HEK293 (cell line): ENCODE data around the gene FOXO1.

Experiments used
- CTCF ChIP-seq: fragments of 450-650 bp; formaldehyde crosslinking; IDR thresholded peaks from 2 replicates; pipeline ENCODE4 v1.5.1; 2016; ENCODE audit warnings: missing biosample characterization, missing genetic modification characterization
- YY1 ChIP-seq: fragments of 450-650 bp; formaldehyde crosslinking; IDR thresholded peaks from 2 replicates; pipeline ENCODE4 v1.5.1; 2018; ENCODE audit warnings: missing biosample characterization, missing genetic modification characterization
- ZBTB21 ChIP-seq: fragments of 450-650 bp; formaldehyde crosslinking; IDR thresholded peaks from 2 replicates; pipeline ENCODE4 v1.5.1; 2017; ENCODE audit warnings: missing biosample characterization, missing genetic modification characterization
- ZNF214 ChIP-seq: fragments of 450-650 bp; formaldehyde crosslinking; IDR thresholded peaks from 2 replicates; pipeline ENCODE4 v1.5.1; 2017; ENCODE audit warnings: missing biosample characterization, mild to moderate bottlenecking, missing genetic modification characterization, borderline replicate concordance
- ZNF24 ChIP-seq: fragments of 450-650 bp; formaldehyde crosslinking; IDR thresholded peaks from 2 replicates; pipeline ENCODE4 v1.5.1; 2016; ENCODE audit warnings: missing biosample characterization, missing genetic modification characterization
- ZNF292 ChIP-seq: fragments of 450-650 bp; formaldehyde crosslinking; IDR thresholded peaks from 2 replicates; pipeline ENCODE4 v1.5.1; 2016; ENCODE audit warnings: low read depth, missing biosample characterization, missing genetic modification characterization, borderline replicate concordance
- ZNF510 ChIP-seq: fragments of 450-650 bp; formaldehyde crosslinking; IDR thresholded peaks from 2 replicates; pipeline ENCODE4 v1.5.1; 2018; ENCODE audit warnings: mild to moderate bottlenecking, missing genetic modification characterization, missing biosample characterization; ENCODE audit not compliant: insufficient replicate concordance

GRCh38 chr13:40514802-40515201 is 151.6 kb downstream of the FOXO1 start:
- TF ChIP-seq ZNF510 (tag by site-specific recombination), result no peak
- no peak for TF ChIP-seq ZNF292 (tag by site-specific recombination)
- no peak for TF ChIP-seq YY1 (tag by site-specific recombination)
- TF ChIP-seq ZNF24 (tag by site-specific recombination), result no peak
- no peak for TF ChIP-seq ZBTB21 (tag by site-specific recombination)
- no peak for TF ChIP-seq ZNF214
- no peak for TF ChIP-seq CTCF (tag by site-specific recombination)
